ENCODE measurements around the gene AIDA.
"Not testable (repeated sequence)": the region's sequence is repeated elsewhere in the genome, so short reads cannot be mapped to it uniquely, and the experiment has no call there.

The AIDA gene

DNA sequence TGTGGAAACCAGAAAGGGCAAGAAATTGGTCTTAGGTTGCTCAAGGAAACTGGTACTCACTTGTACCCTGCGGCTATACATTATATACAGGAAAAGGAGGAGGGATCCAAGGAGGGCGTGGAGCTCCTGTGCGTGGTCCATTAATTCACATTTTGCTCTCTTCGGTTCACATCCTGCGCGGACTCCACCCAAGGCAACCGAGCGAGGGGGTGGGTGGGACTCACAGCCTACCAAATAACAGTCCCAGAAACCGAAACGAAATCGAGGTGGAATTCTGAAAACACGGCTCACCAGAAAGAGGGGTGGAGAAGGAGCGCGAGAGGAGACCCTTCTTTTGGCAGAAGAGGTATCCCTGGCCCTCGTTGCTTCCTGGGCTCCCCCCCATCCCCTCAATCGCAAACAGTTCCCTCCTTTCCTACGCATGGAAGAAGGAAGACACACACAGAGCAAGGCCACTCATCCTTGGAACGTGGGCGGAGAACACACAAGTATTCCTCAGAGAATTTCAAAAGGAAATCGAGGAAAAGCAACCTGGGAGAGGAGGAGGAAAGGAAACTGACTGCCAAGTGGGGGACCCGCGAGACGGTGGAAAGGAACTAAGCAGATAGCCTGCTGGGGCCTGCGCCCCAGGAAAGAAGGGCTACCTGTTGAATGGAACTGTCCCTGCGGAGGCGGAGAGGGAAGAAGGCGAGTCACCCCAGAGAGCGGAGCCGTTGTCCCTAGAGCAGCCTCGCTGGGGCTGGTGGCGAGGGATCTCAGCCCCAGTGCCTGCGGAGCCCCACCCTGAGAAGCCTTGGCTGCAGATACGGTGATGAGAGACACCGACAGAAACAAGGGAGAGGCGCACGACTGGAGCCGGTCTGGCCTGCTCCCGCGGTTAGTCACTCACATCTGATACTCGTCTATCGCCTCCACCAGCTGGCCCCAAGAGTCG, 705 bp downstream of the AIDA start:
- no peak for FAIRE-seq

DNA sequence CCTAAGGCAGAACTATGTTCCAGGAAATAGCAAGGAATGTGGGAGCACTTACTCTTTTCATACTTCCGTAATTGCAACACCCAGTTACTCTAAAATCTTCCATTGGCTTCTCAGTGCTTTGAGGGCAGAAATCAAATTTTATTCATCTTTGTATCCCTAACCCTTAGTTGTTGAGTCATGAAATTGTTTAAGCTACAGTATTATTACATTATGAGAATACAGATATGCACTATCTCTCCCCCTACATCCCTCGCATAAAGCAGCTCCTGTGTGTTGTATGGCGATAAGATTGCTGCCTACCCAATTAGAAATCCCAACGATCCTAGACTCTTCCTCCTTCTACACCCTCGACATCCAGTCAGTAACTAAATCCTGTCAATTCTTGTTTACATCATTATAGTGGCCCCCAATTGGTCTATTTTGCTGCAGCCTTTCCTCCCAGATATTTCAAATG, 2.6 kb downstream of the AIDA start:
- FAIRE-seq, result no peak

DNA sequence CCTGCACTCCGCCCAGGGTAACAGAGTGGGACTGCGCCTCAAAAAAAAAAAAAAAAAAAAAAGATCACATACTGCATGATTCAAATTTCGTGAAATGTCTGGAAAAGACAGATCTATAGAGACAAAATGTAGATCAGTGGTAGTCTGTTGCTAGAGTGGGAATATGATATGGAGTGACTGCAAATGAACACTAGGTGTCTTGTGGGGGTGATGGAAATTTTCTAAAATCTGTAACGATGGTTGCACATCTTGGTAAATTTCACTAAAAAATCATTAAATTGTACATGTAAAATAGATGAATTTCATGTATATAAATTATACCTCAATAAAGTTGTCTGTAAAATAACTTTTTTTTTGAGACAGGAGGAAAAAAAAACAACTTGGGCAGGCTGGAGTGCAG, 5.5 kb downstream of the AIDA start:
- FAIRE-seq, result no peak

DNA sequence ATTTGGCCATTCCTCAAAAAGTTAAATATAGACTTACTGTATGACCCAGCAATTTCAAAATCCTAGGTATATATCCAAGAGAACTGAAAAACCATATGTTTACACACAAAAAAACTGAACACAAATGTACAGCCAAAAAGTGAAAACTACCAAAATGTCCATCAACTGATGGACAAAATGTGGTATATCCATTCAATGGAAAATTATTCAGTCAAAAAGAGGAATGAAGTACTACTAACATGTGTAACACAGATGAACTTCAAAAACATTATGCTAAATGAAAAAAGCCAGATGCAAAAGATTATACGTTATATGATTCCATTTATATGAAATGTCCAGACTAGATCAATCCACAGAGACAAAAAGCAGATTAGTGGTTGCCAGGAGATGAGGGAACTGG, 8.0 kb downstream of the AIDA start:
- no peak for FAIRE-seq

DNA sequence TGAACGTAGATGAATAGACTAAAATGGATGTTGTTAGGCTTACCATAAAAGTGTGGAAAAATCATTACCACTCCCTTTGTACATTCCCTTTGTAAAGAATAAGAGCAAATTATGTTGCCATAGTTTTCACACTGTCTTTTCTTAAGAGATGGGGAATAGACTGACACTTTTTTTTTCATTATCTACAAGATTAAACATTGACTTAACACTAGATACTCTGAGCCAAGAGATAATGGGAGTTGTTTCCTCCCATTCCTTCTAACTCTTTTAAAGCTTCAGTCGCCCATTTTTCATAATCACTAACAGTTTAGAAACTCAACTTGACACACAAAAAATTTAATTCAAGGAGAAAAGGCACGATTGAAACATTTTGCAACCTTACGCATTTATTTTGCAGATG, 10.1 kb downstream of the AIDA start:
- no peak for FAIRE-seq

DNA sequence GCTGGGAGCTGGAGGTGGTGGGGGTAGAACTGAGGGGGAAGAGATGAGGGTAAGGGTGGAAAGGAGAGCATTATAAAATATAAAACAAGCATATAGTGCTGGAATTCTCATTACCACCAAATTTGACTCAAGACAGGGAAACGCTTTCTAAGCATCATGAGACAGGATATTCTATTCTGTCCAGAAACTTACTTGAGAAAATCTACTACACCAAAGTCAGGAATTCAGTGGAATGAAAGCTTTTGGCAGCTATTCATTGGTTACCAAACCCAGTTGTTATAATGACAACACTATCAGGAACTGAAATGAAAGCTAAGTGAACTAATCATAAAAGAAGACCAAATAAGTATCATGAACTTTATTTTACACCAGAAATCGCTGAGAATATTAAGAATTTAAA, 14.5 kb downstream of the AIDA start:
- FAIRE-seq, result no peak

DNA sequence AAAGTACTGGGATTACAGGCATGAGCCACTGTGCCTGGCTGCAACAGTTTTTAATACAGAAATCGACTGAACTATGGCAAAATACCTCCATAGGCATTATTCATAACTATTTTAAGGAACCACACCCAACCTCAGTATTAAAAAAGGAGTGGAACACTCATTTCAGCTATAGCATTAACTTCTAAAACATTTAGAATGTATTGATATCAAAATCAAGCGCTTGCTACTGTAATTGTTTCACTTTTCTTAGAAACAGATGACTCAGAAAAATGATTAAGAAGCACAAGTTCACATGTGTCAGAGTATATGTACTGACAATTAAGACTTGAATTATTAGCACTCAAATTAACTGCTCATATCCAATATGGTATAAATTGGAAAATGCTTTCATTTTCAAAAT, 15.1 kb downstream of the AIDA start:
- FAIRE-seq, result no peak

DNA sequence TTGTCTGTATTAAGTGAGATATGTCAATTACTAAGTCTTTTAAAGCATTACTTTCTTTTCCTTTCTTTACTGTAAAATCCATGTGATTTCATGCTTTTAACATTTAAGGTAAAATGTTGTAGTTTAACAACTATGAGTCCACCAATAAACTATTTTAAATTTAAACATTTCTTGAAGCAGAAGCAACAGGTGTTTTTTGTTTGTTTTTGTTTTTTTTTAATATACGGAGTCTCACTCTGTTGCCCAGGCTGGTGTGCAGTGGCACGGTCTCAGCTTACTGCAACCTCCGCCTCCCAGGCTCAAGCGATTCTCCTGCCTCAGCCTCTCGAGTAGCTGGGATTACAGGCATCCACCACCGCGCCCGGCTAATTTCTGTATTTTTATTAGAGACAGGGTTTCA, 15.6 kb downstream of the AIDA start:
- no peak for FAIRE-seq

DNA sequence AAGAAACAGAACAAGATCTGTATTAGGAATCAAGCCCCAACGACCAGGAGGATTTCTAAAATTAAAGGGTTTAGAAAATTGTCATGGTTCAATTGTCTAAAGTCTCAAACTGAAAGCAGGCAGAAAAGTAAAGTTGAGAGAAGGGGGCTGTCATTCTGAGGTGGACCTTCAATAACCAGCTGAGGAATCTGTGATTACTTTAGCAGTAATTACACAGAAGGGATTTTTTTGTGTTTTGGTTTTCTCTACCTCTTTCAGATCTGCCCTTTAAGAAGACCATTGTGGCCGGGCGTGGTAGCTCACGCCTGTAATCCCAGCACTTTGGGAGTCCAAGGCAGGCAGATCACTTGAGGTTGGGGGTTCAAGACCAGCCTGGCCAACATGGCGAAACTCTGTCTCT, 17.4 kb downstream of the AIDA start:
- no peak for FAIRE-seq

DNA sequence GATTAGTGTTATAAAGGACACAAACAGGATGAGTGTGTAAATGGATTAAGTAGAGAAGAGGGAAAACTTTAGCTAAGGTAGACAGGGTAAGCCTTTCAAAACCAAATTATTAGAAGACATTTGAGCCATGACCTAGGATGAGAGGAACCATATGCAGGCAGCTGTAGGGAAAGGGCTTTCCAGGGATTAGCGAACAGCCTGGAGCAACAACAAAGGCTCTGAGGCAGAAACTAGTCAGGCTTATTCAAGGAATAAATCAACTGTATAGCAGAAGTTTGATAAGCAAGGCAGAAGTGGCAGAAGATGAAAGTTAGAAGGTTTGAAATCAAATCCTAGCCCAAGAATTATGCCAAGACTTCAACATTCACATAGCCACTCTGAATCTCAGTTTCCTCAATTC, 21.3 kb downstream of the AIDA start:
- FAIRE-seq, result no peak

DNA sequence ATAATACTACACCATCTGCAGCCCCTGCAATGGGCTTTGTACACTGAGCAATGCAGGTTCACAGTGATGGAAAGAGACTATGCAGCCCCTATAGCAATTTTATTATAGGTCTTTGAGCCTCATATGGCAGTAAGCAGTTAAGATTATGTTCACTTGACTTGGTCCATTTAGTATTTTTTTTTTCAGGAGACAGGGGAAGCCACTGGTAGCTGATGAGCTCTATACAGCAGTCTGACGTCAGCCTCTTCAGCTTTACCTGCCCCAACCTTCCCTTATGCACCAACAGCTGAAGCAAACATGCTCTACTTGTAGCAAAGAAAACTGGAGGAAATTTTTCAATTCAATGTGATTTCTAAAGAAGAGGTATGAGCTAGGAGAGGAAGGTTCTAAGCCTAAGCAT, 32.2 kb downstream of the AIDA start:
- FAIRE-seq, result no peak

DNA sequence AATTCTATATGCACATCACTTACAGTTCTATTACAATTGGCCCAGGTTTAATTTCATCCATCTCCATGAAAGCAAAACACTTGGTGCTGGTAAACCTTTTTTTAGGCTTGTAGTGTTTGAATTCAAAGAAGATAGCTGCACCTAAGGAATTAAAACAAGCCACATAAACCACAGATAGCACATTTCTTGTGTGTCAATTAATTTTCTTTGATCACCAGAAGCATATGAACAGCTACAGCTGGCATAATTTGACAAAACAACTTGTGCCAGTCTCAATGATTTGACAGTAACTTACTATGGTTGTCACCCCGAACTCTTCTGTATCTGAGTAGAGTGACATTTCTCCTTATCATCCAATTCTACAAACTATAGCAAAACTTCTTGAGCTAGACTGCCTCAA, 42.2 kb downstream of the AIDA start:
- no peak for FAIRE-seq

DNA sequence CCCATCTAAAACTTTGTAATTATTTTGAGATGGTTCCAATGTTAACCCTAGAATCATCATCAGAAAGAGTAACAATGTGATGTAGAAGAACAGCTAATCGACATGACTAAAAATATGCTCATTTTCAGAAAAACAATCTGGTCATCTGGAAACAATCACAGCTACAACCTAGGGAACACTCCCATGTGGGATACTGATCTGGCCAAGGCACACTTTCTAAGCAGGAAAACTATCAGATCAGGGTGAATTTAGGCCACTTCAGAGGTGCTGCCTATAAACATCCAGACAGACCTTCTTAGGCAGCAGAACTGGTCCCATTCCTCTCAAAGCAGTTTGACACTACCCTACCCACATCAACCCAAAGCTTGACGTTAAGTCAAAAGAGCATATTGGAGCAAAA, 43.2 kb downstream of the AIDA start:
- not testable (repeated sequence) for FAIRE-seq

DNA sequence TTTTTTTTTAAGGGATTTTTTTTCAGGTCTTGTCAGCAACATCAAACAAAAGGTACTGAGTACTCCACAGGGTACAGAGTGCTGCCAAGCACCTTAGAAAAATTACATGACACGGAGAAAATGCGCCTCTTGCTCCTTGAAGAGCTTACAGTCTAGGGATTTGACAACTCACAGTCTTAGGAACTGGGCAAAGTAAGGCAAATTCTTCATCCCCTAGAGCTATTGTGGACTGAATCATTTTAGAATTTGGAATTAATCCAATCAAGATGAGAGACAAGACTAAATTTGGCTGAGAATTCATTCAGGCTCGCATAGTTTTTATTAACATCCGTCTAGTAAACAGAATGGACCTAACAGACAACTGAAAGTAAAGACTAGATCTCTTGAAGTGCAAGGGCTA, 44.1 kb downstream of the AIDA start:
- FAIRE-seq, result peak; percentile 5

DNA sequence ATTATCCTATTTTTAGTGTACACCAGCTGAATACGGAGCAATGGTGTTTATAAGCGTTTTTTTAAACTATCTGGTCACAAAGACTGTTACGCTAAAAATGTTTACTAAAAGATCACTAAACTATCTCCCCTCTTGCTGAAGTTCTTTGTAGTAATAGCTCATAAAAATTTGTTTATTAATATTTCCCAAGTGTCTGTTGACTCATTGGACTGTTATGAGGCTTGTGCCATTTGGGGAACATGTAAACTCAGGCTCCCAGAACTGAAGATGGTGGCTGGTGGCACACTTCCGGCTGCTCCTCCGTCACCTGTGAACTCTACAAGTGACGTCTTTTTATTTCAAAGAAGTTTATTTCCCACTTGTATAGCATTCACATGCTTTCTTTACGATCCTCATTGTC, 46.3 kb downstream of the AIDA start:
- no peak for FAIRE-seq

DNA sequence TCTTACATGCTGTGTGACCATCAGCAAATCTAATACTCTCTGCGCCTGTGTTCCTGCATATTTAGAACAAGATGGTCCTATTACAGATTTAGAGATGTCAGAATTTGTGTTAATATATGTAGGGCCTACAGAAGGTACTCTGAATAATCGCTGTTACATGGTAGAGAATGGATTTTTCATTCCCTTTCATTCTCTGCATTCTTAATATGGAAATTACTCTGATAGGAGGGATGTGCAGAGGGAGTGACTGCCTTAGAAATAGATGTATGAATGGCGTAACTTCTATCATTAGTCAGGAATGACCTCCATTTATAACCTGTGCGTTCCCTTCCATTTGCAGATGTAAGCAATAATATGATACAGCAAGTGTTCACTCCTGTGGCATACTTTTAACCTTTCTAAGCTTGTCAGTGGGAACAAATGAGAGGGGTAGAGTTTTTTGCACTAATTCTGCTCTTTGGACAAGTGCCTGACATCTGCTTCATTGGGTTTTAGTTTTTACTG, 48.8 kb downstream of the AIDA start:
- FAIRE-seq, result no peak

DNA sequence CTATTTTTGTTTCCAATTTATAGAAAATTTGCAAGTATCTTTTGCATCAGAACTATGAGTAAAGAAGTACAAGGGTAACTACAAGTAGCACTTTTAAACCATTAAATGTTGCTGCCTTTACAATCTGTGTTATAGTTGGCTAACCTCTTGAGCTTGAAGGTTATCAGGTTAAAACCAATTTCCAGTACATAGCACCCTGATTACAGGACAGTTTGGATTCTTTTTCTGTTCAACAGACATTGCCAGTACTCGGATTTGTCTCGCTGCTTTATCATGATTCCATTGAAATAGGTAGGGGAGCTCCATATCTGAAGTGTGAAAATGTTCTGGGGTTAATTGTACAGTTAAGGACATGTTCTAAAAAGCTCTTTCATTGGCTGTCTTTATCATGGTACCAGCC, 54.4 kb downstream of the AIDA start:
- FAIRE-seq, result no peak

DNA sequence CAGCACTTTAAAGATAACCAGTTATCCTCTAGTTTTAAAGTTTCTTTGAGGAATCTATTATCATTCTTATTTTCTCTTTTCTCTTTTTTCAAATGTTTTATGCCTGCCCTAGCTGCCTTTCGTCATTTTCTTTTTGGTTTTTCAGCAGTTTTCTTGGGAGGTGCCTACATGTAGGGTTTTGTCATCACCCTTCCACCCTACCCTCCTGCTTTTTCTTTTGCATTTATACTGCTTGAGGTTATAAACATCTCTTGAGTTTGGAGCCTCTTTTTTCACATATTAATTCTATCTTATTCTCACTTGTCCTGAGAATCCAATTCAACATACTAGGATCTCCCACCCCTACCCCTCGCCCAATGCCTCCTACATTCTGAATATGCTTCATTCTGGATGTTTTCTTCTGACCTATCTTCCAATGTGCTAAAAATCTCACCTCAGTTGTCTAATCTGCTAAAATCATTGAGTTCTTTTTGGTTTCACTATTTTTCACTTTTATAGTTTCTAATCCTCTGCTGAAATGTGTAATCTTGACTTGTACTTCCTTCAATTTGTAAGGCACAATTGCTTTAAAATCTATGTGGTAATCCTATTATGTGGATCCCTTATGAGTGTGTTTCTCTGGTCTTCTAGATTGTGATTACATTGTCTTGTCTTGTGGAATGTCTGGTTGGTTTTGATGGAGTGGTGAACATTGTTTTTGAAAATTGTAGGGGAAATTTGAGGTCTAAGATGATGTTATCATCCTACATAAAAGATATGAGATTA, 55.7 kb downstream of the AIDA start:
- FAIRE-seq, result no peak

DNA sequence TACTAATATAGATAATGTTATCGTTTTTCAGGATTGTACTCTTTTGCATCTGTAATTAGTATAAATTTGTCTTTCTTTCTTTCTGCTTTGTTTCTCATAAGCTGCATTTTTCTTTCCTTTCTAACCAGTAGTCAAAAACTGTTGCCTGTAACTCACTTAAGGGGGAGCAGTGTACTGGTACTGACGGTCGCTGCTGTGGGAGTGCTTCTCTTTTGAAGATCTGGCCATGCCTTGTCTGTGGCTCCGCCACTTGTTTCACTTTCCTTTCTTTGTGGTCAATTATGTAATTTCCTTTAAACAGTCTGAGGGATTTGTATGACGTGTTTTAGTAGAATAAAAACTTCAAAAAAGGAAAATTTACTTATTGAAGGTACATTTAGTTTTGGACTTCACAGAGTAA, 57.4 kb downstream of the AIDA start:
- no peak for FAIRE-seq

DNA sequence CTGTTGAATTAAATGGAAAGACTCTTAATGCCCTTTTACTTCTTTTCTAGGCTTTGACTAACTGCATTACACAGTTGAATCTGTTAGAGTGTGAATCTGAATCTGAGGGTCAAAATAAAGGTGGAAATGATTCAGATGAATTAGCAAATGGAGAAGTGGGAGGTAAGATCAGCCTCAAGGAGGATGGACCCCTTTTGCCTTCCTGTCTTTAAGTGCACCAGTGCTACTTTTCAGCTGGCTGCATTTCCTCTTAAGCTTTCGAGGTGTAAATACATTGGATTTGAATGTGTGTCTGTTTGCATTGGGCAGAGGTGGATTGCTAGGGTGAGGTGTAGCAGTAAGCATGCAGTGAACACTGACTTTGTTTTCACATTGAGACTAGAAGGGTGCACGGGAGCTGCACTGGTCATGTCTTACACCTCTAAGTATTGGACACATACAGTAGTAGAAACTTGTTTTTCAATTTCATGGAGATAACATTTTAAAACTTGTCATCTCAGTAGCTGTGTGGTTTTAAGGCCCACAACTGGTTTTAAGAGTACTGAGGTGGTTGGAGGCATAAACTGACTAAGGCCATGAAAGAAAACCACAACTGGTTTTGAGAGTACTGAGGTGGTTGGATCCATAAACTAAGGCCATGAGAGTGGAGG, 59.0 kb downstream of the AIDA start:
- no peak for FAIRE-seq

DNA sequence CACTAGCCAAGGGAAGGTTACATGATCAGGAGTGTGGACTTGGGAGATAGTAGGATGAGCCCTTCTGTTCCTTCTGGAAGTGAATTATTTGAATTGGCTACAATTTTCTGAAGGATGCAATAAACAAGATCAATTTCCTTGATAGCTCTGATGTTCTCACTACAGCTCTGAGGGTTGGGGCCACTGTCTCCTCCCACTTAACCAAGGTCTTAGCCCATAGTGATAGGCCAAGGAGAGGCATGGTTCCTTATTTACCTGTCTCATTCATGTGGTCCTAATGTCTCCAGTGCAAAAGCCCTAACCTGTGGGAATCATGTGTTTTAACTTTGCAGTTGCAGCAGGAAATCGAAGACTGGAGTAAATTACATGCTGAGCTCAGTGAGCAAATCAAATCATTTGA, 59.6 kb downstream of the AIDA start:
- no peak for FAIRE-seq

DNA sequence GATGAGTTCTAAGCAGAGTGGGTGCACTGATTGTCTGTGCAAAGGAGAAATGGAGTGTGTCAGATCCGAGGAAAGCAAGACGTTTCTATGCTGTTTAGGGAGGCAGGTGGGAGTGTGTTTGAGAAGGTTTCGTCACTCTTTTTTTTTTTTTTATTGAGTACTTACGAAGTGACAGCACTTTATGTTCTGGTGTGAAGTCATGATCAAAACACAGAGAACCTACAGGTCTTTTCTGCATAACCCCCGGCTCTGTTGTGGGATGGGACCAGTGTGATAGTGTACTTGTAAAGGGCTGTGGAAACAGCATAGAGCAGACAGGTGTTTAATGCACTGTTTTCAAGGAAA, 67.7 kb downstream of the AIDA start:
- no peak for FAIRE-seq

DNA sequence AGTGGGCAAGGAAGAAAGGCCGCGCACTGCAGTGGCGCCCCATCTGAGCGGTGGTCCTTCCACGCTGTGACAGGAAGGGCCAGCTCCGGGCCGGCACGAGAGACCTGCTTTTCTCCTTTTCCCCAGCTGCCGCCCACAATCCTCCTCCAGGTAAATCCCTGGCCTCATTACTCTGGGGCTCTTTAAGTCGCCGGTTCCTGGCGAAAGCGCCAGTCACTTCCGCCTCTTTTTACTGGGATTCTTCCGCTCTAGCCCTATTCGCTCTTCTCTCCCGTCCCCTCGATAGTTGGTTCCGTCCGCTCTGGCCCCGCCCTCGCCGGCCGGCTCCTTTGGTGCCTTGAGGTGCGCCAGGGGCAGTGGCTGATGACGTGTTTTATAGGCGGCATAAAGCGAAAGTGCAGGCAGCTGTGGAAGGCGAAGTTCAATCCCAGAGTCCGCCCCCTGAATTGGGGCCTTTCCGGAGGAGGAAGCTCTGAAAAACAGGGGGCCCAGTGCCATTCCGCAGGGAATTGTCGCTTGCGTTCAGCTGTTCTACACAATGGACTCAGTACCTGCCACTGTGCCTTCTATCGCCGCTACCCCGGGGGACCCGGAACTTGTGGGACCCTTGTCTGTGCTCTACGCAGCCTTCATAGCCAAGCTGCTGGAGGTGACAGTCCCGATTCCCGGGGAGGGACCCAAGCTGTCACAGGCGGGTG, 68.2 kb downstream of the AIDA start:
- peak; percentile 97 for FAIRE-seq

All from islet of Langerhans (tissue), 1 donor.